HG02884 (cell line): Measurements from ENCODE around the gene CXCR6.

Source experiments
- ATAC-seq: cut with Tn5 transposase; IDR thresholded peaks from one replicate; pipeline ENCODE4 v1.9.1; 2021; ENCODE audit warnings: mild to moderate bottlenecking, moderate library complexity; ENCODE audit not compliant: unreplicated experiment

The CXCR6 gene

DNA sequence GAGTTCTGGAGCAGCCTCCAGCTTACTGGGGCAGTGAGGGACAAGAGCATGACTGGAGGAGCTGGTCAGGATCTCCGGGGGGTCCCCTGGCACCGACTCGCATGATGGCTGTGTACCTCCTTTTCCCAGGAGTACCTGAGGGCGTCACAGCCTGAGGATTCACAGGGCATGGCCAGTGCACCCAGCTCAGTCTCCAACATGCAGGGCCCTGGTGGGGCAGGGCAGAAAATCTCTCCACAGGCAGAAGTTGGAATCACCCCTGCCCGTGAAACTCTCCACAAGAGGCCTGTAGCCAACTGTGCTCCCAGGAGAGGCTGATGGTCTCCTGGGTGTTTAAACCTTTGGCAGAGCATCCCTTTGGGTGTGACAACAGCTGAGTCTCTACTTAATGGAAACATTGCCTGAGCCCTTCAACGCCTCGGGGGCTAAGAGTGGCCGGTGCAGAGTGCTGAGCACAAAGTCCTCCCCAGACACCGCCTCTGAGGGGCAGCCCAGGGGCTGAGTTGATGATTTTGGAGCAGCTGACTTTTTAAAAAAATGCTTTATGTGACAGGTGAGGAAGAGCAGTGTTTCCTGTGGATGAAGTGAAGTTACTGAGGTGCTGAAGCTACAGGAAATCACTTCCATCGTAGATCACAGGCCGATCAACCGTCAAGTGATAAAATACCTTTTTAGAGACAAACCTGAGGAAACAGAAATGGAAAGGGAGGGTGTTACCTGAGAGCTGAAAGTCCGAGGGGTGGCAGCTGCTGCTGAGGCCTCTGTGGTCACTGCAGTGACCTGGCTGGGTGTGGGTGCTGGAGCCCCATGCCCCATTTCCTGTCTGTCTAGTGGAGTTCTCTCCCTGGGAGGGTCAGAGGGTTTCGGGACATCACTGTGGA, 21.9 kb upstream of the CXCR6 start:
- no peak for ATAC-seq

- ATAC-seq, result no peak
Measured at GRCh38 chr3:45922039-45922326, 21.3 kb upstream of the CXCR6 start.

GRCh38 chr3:45922950-45923590, 20.2 kb upstream of the CXCR6 start:
- ATAC-seq, result no peak

DNA sequence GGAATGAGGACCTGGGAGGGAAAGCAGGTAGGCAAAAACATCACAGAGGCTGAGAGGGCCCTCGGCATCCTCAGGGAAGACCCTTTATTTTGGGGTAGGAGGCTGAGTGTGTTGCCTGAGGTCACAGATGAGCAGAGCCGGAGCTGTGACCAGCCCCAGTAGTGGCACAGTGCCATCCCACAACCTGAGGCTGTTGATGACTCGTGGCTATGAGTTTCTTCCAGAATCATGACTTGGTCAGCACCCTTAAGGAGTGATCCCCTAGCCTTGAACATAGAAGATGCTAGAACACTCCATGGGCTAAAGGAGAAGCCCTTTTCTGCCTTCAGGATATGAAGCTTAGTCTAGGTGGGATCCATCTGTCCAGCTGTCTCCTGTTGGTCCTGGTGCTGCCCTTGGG, 19.5 kb upstream of the CXCR6 start:
- ATAC-seq, result no peak

GRCh38 chr3:45927881-45928280, 15.4 kb upstream of the CXCR6 start:
- no peak for ATAC-seq

- no peak for ATAC-seq
Measured at GRCh38 chr3:45929042-45929679, 14.1 kb upstream of the CXCR6 start.

DNA sequence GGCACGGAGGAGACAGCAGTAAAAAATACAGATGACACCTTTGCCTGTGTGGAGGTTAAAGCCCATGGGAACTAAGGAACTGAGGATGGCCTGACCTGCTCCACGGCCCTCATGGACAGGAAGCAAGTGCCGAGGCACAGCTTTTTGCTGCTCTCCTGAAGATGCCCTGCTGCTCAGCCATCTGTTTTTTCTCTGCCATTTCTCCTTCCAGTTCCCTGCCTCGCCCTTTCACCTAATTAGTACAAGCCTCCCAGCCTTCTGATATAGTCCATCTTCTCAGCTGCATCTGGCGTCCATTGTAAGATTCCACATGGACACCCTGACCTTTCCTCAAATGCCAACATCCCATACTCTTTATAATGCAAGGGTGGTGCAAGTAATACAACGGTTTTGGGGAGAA, 11.8 kb upstream of the CXCR6 start:
- no peak for ATAC-seq

- no peak for ATAC-seq
Measured at GRCh38 chr3:45932112-45932511, 11.2 kb upstream of the CXCR6 start.

DNA sequence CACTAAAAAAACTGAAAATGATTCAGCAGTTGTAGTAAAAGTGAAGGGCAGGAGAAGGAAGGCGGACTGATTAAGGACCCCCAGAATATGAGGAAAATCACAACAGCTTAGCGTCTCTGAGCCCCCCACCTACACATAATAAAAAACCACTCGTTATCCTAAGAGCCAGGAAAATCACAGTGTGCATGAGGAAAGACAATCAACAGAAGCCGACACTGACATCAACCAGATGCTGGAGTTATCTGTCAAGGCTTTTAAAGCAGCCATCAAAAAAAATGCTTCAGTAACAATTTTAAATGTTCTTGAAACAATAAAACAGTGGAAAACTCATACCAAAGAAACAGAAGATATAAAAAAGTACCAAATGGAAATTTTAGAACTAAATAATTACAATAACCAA, 9.7 kb upstream of the CXCR6 start:
- no peak for ATAC-seq

- no peak for ATAC-seq
Measured at GRCh38 chr3:45936261-45936660, 7.0 kb upstream of the CXCR6 start.

- no peak for ATAC-seq
Measured at GRCh38 chr3:45937206-45938042, 5.8 kb upstream of the CXCR6 start.

- ATAC-seq, result no peak
Measured at GRCh38 chr3:45938043-45938435, 5.2 kb upstream of the CXCR6 start.

DNA sequence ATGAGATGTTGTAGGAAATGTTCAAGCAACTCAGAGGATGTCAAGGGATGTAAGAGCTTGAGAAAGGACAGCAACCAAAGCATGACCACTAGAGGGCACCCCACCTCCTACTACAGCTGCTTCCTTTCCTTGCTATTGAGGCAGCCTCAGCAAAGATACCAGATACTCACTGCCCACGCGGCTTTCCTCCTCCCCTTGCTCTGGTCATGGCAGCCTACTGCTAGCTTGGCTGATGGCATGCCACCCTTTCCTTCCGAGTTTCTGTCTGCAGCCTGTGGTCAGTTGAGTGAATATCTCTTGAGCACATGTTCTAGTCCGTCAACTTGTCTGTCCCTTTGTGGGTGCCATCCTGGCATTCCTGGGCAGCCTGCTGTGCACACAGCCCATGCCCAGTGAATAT, 4.4 kb upstream of the CXCR6 start:
- no peak for ATAC-seq

DNA sequence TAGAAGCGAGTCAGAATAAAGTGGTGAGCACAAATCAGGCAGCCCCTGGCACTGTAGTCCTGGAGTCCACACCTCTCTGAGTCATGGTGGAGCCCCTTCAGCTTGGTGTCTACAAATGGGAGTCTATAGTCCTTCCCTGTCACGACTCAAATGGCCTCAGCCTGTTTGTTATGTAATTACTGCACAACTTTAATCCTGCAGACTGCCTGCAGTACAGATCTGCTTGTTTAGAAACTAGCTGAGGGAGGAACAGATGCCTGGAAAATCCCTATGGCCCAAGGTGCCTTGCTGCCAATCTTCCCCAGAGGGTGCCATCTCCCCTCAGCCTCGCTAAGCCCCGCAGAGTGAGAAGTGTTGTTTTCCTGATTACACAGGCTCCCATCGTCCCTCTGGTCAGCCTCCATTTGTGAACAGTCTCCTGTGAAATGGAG, 3.9 kb upstream of the CXCR6 start:
- no peak for ATAC-seq

DNA sequence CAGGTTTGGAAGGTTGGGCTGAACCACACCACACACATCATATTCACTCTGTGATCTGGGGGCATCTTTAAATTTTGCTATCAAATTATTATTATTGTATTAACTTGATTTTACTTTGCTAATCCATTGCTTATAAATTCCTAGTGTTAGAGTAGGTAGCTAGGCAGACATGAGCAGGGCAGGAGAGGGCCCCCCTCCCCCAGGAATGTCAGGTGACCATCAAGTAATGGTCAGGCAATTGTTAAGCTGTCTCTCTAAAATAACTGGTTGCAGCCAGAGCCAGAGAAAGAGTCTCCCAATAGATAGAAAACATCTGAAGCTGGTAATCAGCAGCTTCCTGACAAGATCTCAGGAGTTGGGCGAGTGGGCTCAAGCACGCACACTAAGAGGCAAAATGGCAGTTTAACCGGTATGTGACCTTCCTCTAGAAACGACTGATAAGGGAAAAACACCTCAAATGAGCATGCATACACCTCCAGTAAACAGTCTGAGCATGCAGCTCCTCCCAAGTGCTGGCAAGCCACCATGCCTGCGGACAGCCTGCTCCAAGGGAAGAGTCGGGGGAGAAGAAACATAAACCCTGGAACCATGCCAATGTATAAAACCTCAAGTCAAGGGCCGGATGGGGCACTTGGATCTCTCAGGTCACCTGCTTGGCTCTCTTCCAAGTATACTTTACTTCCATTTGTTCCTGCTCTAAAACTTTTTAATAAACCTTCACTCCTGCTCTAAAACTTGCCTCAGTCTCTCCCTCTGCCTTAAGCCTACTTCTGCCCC, 3.1 kb upstream of the CXCR6 start:
- no peak for ATAC-seq

DNA sequence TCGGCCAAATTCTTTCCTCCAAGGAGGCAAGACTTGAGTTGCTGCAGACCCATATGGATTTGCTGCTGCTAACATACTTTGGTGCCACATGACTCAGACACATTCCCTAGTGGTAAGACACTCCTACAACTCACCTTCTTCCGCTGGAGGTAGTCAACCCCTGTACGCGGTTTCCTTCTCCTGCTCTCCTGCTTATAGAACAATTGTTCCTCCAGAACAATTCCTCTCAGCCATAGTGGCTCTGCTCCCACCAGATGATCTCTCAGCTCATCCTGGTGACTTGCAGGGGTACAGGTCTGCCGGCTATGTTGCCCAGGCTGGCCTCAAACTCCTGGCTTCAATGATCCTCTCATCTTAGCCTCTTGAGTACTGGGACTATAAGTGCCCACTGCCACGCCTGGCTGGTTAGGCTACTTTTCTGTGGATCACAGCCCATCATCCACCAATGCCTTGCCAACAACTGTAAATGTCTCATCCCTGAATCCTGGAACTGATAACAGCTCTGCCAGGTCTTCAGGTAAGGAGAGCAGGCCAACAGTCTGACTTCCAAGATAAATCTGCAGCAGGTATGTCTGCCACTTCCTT, 2.4 kb upstream of the CXCR6 start:
- ATAC-seq, result no peak

DNA sequence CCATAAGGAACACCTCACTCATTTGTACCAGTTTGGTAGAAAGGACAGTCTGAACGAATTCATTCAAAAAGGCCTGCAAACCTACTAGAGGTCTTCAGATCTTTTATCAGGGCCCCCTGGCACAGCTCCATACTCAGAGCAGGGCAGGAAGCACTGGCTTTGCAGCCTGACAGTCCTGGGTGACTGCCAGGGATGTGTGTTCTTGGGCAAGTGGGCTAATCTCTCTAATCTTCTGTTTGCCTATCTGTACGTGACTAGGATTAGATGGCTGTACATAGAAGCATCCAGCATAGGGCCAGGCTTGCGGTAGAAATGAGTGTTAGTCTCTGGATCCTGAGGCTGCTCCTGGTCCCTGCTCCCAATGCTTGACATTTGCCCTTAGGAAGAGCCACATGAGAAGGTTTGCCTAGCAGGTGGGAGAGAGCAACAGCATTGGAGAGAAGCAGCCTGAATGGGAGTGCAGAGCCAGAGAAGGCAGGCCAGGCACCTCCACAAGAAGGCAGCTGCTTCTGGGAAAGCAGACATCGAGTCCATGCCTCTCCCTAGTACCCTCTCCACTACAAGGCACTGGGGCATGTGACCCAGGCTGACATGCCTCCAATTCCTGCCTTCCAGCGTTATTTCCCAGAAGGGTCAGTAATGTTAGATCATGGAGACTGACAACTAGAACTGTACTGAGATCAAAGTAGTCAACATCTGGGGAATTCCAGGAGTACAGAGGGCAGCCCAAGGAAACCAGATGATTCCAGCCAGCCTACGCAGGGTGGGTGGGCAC, 1.0 kb upstream of the CXCR6 start:
- no peak for ATAC-seq

DNA sequence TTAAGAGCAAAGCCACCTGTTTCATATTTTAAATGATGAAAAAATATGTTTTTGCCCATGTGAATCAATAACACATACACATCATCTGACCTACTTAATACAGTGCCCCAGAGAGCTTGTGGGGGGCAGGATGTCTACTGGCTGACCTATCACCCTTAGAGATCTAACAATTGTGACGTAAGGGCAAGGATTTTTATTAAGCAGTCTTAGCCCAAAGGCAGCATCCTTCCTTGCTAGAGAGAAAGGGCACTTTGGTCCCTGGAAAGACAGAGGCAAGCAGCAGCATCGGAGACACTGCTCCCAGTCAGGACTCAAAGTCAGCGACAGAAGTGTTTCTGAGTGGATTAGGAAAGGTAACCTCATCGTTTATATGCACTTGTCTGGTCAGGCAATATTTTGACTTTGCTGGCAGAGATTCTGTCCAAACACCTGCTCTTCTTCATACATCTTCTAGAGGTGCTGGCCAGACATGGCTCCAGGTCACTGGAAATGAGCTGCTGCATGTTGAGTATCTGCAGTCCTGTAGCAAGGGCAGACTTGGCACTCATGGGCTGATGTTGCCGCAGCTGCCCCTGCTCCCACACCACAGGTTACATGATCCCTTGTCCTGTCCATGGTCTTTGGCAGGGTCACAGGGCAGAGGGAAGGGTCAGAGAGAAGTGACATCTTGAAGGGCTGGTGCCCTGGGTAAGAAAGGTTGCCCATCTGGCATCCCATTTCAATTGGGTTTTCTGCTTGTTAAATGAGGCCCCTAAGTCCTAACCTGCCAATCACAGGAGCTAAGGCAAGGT, 1.8 kb downstream of the CXCR6 start:
- no peak for ATAC-seq

GRCh38 chr3:45946307-45946706, 3.0 kb downstream of the CXCR6 start:
- ATAC-seq, result no peak
